Measurements from ENCODE around the gene ASTN1.

GRCh38 chr1:177023726-177024125 is 140.8 kb downstream of the ASTN1 start:
- TF ChIP-seq CTCF (tag by site-specific recombination; IDR thresholded peaks at IDR 0.05) (no peak), ZNF768 (tag by site-specific recombination; IDR thresholded peaks at IDR 0.05) (no peak), OSR2 (tag by site-specific recombination; IDR thresholded peaks at IDR 0.05) (no peak), PBX3 (CRISPR knock-in tag; IDR thresholded peaks at IDR 0.05) (no peak), ZFHX2 (tag by site-specific recombination; conservative IDR thresholded peaks at IDR 0.05) (no peak), ZNF132 (tag by site-specific recombination; IDR thresholded peaks at IDR 0.05; ENCODE audit: borderline replicate concordance) (no peak)
- TF ChIP-seq, protein P1, sequence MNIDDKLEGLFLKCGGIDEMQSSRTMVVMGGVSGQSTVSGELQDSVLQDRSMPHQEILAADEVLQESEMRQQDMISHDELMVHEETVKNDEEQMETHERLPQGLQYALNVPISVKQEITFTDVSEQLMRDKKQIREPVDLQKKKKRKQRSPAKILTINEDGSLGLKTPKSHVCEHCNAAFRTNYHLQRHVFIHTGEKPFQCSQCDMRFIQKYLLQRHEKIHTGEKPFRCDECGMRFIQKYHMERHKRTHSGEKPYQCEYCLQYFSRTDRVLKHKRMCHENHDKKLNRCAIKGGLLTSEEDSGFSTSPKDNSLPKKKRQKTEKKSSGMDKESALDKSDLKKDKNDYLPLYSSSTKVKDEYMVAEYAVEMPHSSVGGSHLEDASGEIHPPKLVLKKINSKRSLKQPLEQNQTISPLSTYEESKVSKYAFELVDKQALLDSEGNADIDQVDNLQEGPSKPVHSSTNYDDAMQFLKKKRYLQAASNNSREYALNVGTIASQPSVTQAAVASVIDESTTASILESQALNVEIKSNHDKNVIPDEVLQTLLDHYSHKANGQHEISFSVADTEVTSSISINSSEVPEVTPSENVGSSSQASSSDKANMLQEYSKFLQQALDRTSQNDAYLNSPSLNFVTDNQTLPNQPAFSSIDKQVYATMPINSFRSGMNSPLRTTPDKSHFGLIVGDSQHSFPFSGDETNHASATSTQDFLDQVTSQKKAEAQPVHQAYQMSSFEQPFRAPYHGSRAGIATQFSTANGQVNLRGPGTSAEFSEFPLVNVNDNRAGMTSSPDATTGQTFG (tag by site-specific recombination; IDR thresholded peaks at IDR 0.05; ENCODE audit: borderline replicate concordance): no peak
- TF ChIP-seq, protein P2, sequence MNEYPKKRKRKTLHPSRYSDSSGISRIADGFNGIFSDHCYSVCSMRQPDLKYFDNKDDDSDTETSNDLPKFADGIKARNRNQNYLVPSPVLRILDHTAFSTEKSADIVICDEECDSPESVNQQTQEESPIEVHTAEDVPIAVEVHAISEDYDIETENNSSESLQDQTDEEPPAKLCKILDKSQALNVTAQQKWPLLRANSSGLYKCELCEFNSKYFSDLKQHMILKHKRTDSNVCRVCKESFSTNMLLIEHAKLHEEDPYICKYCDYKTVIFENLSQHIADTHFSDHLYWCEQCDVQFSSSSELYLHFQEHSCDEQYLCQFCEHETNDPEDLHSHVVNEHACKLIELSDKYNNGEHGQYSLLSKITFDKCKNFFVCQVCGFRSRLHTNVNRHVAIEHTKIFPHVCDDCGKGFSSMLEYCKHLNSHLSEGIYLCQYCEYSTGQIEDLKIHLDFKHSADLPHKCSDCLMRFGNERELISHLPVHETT (tag by site-specific recombination; IDR thresholded peaks at IDR 0.05): no peak
- TF ChIP-seq, protein P3, sequence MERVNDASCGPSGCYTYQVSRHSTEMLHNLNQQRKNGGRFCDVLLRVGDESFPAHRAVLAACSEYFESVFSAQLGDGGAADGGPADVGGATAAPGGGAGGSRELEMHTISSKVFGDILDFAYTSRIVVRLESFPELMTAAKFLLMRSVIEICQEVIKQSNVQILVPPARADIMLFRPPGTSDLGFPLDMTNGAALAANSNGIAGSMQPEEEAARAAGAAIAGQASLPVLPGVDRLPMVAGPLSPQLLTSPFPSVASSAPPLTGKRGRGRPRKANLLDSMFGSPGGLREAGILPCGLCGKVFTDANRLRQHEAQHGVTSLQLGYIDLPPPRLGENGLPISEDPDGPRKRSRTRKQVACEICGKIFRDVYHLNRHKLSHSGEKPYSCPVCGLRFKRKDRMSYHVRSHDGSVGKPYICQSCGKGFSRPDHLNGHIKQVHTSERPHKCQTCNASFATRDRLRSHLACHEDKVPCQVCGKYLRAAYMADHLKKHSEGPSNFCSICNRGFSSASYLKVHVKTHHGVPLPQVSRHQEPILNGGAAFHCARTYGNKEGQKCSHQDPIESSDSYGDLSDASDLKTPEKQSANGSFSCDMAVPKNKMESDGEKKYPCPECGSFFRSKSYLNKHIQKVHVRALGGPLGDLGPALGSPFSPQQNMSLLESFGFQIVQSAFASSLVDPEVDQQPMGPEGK (tag by site-specific recombination; IDR thresholded peaks at IDR 0.05): no peak
